HepG2 (cell line): ENCODE data around the gene GLRA1.

Experiments
- CBX5 ChIP-seq: sonication (generic); formaldehyde crosslinking; IDR thresholded peaks from 2 replicates; pipeline ENCODE4 v1.4.0; 2020; ENCODE audit warnings: missing genetic modification reagents, borderline replicate concordance
- CENPX ChIP-seq: sonication (generic); formaldehyde crosslinking; IDR thresholded peaks from 2 replicates; pipeline ENCODE4 v1.9.0; 2021; ENCODE audit warnings: mild to moderate bottlenecking, missing genetic modification reagents, moderate library complexity
- GLI4 ChIP-seq: sonication (generic); formaldehyde crosslinking; IDR thresholded peaks from 2 replicates; pipeline ENCODE4 v1.5.1; 2020; ENCODE audit warnings: missing genetic modification reagents, mild to moderate bottlenecking, moderate library complexity, borderline replicate concordance
- MAFK ChIP-seq, 2 experiments: IDR thresholded peaks in 1 of 2; conservative IDR thresholded peaks in 1 of 2; 2 replicates each; pipeline ENCODE4 v1.6.1; 2011; ENCODE audit warnings: improper control_type of control experiment in 2 of 2, low read length in 2 of 2
- MAZ ChIP-seq, 2 experiments: sonication (generic) in 1 of 2; formaldehyde crosslinking in 1 of 2; IDR thresholded peaks; 2 replicates each; pipeline versions ENCODE4 v1.5.0 to v1.6.1; 2012 to 2020; ENCODE audit warnings: low read depth in 2 of 2, mild to moderate bottlenecking in 2 of 2, borderline replicate concordance in 1 of 2, improper control_type of control experiment in 1 of 2, low read length in 1 of 2, missing genetic modification reagents in 1 of 2, moderate library complexity in 1 of 2
- POLR2AphosphoS5 ChIP-seq: IDR thresholded peaks from 2 replicates; pipeline ENCODE4 v1.6.1; 2012; ENCODE audit warnings: low read depth, low read length
- RARA ChIP-seq: IDR thresholded peaks from 2 replicates; pipeline ENCODE4 v1.6.1; 2016; ENCODE audit warnings: missing genetic modification reagents, missing compliant biosample characterization
- RFXAP ChIP-seq: sonication (generic); formaldehyde crosslinking; IDR thresholded peaks from 2 replicates; pipeline ENCODE4 v1.4.0; 2020; ENCODE audit warnings: missing genetic modification reagents, borderline replicate concordance
- ZBTB20 ChIP-seq: sonication (generic); formaldehyde crosslinking; IDR thresholded peaks from 2 replicates; pipeline ENCODE4 v1.8.1; 2023; ENCODE audit warnings: missing genetic modification reagents, low read depth, mild to moderate bottlenecking, borderline replicate concordance
- ZNF558 ChIP-seq: sonication (generic); formaldehyde crosslinking; IDR thresholded peaks from 2 replicates; pipeline ENCODE4 v1.9.0; 2022; ENCODE audit warnings: mild to moderate bottlenecking, missing genetic modification reagents, borderline replicate concordance
- ZNF615 ChIP-seq: sonication (generic); formaldehyde crosslinking; IDR thresholded peaks from 2 replicates; pipeline ENCODE4 v1.5.0; 2020; ENCODE audit warnings: mild to moderate bottlenecking, missing genetic modification reagents, borderline replicate concordance
- TF ChIP-seq, protein P1 (sequence below): fragments of 450-650 bp; IDR thresholded peaks from 2 replicates; pipeline ENCODE4 v1.6.1; 2017; ENCODE audit warnings: mild to moderate bottlenecking
- TF ChIP-seq, protein P2 (sequence below): sonication (generic); formaldehyde crosslinking; IDR thresholded peaks from 2 replicates; pipeline ENCODE4 v1.5.0; 2020; ENCODE audit warnings: missing genetic modification reagents
- TF ChIP-seq, protein P3 (sequence below): sonication (generic); formaldehyde crosslinking; IDR thresholded peaks from 2 replicates; pipeline ENCODE4 v1.5.0; 2020; ENCODE audit warnings: mild to moderate bottlenecking, missing genetic modification reagents, moderate library complexity

DNA sequence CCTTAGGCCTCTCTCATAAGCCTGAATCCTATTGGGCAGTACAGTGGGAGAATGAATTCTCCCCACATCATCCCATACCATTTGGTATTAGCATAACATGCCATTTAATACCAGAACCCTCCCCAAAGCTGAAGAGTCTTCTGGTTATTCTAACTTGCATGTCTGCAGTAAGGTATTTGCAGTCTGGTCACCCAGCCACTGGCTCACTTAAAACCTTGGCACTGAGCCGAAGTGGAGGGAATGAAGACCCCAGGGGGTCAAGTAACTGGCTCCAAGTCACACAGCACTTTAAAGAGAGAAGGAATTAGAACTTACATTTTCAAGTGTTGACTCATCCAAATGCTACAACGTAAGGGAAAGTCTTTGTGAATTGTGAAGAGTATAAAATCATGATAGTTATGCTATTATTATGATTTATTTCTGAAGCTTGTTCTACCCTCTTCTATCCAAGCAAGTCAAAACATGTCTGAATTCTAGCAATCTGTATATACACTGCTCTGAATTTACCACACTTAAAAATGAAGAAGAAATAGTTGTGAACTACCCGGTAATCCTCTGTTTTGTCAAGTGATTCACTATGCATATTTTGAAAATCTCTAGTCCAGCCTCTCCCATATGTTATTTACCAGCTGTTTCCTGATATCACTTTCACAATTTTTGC is 28.5 kb downstream of the GLRA1 start:
- TF ChIP-seq CBX5 (no peak), ZNF615 (CRISPR knock-in tag) (no peak), ZBTB20 (CRISPR knock-in tag) (no peak), MAFK (conservative IDR thresholded peaks at IDR 0.05 in 1 of 2, IDR thresholded peaks at IDR 0.05 in 1 of 2; ENCODE audit: low read length in 2 of 2) (no peak), POLR2AphosphoS5 (no peak), MAZ (IDR thresholded peaks at IDR 0.05; ENCODE audit: borderline replicate concordance, low read depth, low read length) (no peak), MAZ (CRISPR knock-in tag; IDR thresholded peaks at IDR 0.05; ENCODE audit: low read depth) (no peak), ZNF558 (CRISPR knock-in tag) (no peak), RARA (CRISPR knock-in tag) (no peak), CENPX (CRISPR knock-in tag) (no peak), GLI4 (CRISPR knock-in tag) (no peak), RFXAP (CRISPR knock-in tag) (no peak)
- TF ChIP-seq, protein P1, sequence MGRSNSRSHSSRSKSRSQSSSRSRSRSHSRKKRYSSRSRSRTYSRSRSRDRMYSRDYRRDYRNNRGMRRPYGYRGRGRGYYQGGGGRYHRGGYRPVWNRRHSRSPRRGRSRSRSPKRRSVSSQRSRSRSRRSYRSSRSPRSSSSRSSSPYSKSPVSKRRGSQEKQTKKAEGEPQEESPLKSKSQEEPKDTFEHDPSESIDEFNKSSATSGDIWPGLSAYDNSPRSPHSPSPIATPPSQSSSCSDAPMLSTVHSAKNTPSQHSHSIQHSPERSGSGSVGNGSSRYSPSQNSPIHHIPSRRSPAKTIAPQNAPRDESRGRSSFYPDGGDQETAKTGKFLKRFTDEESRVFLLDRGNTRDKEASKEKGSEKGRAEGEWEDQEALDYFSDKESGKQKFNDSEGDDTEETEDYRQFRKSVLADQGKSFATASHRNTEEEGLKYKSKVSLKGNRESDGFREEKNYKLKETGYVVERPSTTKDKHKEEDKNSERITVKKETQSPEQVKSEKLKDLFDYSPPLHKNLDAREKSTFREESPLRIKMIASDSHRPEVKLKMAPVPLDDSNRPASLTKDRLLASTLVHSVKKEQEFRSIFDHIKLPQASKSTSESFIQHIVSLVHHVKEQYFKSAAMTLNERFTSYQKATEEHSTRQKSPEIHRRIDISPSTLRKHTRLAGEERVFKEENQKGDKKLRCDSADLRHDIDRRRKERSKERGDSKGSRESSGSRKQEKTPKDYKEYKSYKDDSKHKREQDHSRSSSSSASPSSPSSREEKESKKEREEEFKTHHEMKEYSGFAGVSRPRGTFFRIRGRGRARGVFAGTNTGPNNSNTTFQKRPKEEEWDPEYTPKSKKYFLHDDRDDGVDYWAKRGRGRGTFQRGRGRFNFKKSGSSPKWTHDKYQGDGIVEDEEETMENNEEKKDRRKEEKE: no peak
- TF ChIP-seq, protein P2, sequence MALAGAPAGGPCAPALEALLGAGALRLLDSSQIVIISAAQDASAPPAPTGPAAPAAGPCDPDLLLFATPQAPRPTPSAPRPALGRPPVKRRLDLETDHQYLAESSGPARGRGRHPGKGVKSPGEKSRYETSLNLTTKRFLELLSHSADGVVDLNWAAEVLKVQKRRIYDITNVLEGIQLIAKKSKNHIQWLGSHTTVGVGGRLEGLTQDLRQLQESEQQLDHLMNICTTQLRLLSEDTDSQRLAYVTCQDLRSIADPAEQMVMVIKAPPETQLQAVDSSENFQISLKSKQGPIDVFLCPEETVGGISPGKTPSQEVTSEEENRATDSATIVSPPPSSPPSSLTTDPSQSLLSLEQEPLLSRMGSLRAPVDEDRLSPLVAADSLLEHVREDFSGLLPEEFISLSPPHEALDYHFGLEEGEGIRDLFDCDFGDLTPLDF: no peak
- TF ChIP-seq, protein P3, sequence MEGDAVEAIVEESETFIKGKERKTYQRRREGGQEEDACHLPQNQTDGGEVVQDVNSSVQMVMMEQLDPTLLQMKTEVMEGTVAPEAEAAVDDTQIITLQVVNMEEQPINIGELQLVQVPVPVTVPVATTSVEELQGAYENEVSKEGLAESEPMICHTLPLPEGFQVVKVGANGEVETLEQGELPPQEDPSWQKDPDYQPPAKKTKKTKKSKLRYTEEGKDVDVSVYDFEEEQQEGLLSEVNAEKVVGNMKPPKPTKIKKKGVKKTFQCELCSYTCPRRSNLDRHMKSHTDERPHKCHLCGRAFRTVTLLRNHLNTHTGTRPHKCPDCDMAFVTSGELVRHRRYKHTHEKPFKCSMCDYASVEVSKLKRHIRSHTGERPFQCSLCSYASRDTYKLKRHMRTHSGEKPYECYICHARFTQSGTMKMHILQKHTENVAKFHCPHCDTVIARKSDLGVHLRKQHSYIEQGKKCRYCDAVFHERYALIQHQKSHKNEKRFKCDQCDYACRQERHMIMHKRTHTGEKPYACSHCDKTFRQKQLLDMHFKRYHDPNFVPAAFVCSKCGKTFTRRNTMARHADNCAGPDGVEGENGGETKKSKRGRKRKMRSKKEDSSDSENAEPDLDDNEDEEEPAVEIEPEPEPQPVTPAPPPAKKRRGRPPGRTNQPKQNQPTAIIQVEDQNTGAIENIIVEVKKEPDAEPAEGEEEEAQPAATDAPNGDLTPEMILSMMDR (CRISPR knock-in tag): no peak
